ENCODE results near the gene TUBGCP6.
A peak's percentile ranks its signal among the peaks of the same experiment; 100 is the strongest.

Gene TUBGCP6

GRCh38 chr22:50244420-50245213 is at the start of gene TUBGCP6:
Gene TUBGCP6, minus strand, starts transcription at chr22:50245023. Its CDS starts 564 bp downstream, at chr22:50244459.
- no peaks in the 10 kb centered on the region for H3K9me3 ChIP-seq (ENCODE audit: control insufficient read depth, insufficient read depth, low read length)
- no peaks in the 10 kb centered on the region for H3K9me2 ChIP-seq (replicated peaks; ENCODE audit: control insufficient read depth, low read length)
- TF ChIP-seq CTCF (IDR thresholded peaks at IDR 0.05; ENCODE audit: low read depth, low read length, poor library complexity, severe bottlenecking) (peak; percentile 20), EZH2phosphoT487 (IDR thresholded peaks at IDR 0.05; ENCODE audit: borderline replicate concordance, low read length) (no peak)
- H3K27ac ChIP-seq (ENCODE audit: low read depth, low read length) = peak within 1 kb of the TSS; percentile 67
- H3K4me2 ChIP-seq (ENCODE audit: low read length) = peak within 1 kb of the TSS; percentile 87
- H3K4me3 ChIP-seq (ENCODE audit: low read length) = peak within 1 kb of the TSS; percentile 90
- H4K20me1 ChIP-seq (ENCODE audit: control insufficient read depth, insufficient read depth, low read depth, low read length) = peaks cover 10% of the 10 kb centered on the region; the same call in 1 of the 2 replicates
- peaks cover 42% of the 10 kb centered on the region for H3K36me3 ChIP-seq (ENCODE audit: control insufficient read depth, low read length)
- H3K27me3 ChIP-seq (ENCODE audit: control insufficient read depth, low read length) = no peaks in the 10 kb centered on the region
- H3F3A ChIP-seq (ENCODE audit: control insufficient read depth, insufficient read depth) = peaks cover 4% of the 10 kb centered on the region; the same call in 1 of the 2 replicates
- H3K4me1 ChIP-seq (ENCODE audit: control insufficient read depth, low read length) = peaks cover 30% of the 10 kb centered on the region
- peaks cover 71% of the 10 kb centered on the region for H3K79me2 ChIP-seq (ENCODE audit: control insufficient read depth, low read length)

DNA sequence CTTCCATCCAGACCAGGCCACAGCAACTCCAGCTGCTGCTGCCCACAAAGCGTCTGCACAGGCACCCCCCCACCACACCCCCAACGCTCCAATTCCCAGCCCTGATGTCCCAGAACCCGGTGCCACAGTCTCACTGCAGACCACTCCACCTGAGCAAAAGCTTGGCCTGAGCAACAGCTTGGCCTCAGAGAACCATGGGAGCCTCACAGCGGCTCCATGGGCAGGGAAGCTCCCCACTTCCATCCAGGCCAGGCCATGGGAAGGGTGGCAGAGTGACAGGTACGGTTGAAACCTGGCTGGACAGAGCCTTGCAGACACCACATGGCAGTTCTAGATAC is 49.5 kb upstream of the TUBGCP6 start:
- Histone ChIP-seq H3K27ac (ENCODE audit: low read depth, low read length) (peak overlapping the region; percentile 70), H3K4me2 (ENCODE audit: low read length) (peak overlapping the region; percentile 81), H3F3A (ENCODE audit: control insufficient read depth, insufficient read depth) (peaks cover 13% of the 10 kb centered on the region), H3K4me1 (ENCODE audit: control insufficient read depth, low read length) (peaks cover 79% of the 10 kb centered on the region), H3K79me2 (ENCODE audit: control insufficient read depth, low read length) (peaks cover 96% of the 10 kb centered on the region), H3K9me2 (replicated peaks; ENCODE audit: control insufficient read depth, low read length) (no peaks in the 10 kb centered on the region), H4K20me1 (ENCODE audit: control insufficient read depth, insufficient read depth, low read depth, low read length) (peaks cover 14% of the 10 kb centered on the region), H3K27me3 (ENCODE audit: control insufficient read depth, low read length) (no peaks in the 10 kb centered on the region), H3K36me3 (ENCODE audit: control insufficient read depth, low read length) (peaks cover 41% of the 10 kb centered on the region), H3K4me3 (ENCODE audit: low read length) (peak overlapping the region; percentile 62), H3K9me3 (ENCODE audit: control insufficient read depth, insufficient read depth, low read length) (no peaks in the 10 kb centered on the region)
- no peak for TF ChIP-seq EZH2phosphoT487 (IDR thresholded peaks at IDR 0.05; ENCODE audit: borderline replicate concordance, low read length)
- no peak for TF ChIP-seq CTCF (IDR thresholded peaks at IDR 0.05; ENCODE audit: low read depth, low read length, poor library complexity, severe bottlenecking)

DNA sequence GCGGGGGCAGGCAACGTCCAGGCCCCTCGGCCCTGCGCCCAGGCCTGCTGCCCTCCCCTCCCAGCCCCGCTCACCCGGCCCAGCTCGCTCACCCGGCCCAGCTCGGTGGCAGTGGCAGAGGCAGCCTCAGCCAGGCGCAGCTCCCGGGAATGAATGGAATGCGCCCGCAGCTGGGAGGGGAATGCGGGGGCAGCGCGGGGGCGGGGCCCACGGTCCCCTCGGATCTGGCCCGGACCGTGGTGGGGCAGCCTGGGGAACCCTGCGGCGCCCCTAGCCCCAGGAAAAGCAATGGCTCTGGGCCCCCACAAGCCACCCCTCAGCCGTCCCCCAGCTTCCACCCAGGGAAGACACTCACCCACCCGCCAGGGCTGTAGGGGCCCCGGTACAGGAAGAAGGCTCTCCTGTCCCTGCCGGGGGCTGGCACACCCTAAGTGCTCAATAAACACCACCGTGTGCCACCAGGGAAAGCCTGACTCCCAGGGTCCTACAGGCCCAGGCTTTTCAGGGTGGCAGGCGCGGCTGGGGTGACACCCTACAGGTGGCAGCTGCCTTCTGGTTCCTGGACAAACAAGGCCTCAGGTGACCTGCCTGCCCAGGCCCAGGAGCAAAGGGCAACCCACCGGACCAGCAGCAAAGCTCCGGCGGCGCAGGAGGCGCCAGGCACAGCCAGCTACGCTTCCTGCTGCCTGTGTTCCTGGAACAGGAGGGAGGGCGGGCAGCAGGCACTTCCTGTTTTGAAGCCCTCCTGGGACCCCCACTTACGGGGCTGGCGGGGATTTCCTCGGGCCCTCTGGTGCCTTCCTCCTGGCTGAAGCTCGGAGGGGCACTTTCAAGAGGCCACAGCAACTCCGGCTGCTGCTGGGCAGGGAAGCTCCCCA is 48.9 kb upstream of the TUBGCP6 start:
- Histone ChIP-seq H3F3A (ENCODE audit: control insufficient read depth, insufficient read depth) (peaks cover 13% of the 10 kb centered on the region), H3K36me3 (ENCODE audit: control insufficient read depth, low read length) (peaks cover 47% of the 10 kb centered on the region)

More for the DNA sequence above, 48.9 kb upstream of the TUBGCP6 start:
- peaks cover 14% of the 10 kb centered on the region for H4K20me1 ChIP-seq (ENCODE audit: control insufficient read depth, insufficient read depth, low read depth, low read length)
- no peaks in the 10 kb centered on the region for H3K9me2 ChIP-seq (replicated peaks; ENCODE audit: control insufficient read depth, low read length)
- H3K4me3 ChIP-seq (ENCODE audit: low read length) = peak overlapping the region; percentile 62
- H3K4me2 ChIP-seq (ENCODE audit: low read length) = peak overlapping the region; percentile 81
- peak overlapping the region; percentile 70 for H3K27ac ChIP-seq (ENCODE audit: low read depth, low read length)
- TF ChIP-seq CTCF (IDR thresholded peaks at IDR 0.05; ENCODE audit: low read depth, low read length, poor library complexity, severe bottlenecking) (no peak), EZH2phosphoT487 (IDR thresholded peaks at IDR 0.05; ENCODE audit: borderline replicate concordance, low read length) (no peak)
- peaks cover 95% of the 10 kb centered on the region for H3K79me2 ChIP-seq (ENCODE audit: control insufficient read depth, low read length)
- no peaks in the 10 kb centered on the region for H3K9me3 ChIP-seq (ENCODE audit: control insufficient read depth, insufficient read depth, low read length)
- peaks cover 74% of the 10 kb centered on the region for H3K4me1 ChIP-seq (ENCODE audit: control insufficient read depth, low read length)
- no peaks in the 10 kb centered on the region for H3K27me3 ChIP-seq (ENCODE audit: control insufficient read depth, low read length)
